ENCODE measurements around the gene AWAT2.

AWAT2 gene

GRCh38 chrX:70026851-70027200 lies 22.9 kb downstream of the AWAT2 start:
- POLR2A ChIA-PET: no interaction called here
- CTCF ChIA-PET: interaction anchor here (1.0 kb wide), 1 partner anchor 14 kb away, joined by 3 read pairs; no protein-coding TSS in a partner anchor
- DNase-seq (ENCODE audit: low read depth, low spot score): no peak
- H3K4me3 ChIP-seq (ENCODE audit: low read depth, low read length): no peak overlapping the region
- no peak for TF ChIP-seq CTCF (IDR thresholded peaks at IDR 0.05; ENCODE audit: insufficient read depth, low read length, missing control alignments)

GRCh38 chrX:70026112-70026850 lies 23.5 kb downstream of the AWAT2 start:
- CTCF ChIA-PET: interaction anchor here (1.0 kb wide), 1 partner anchor 15 kb away, joined by 3 read pairs; no protein-coding TSS in a partner anchor
- no peak overlapping the region for H3K4me3 ChIP-seq (ENCODE audit: low read depth, low read length)
- TF ChIP-seq CTCF (IDR thresholded peaks at IDR 0.05; ENCODE audit: insufficient read depth, low read length, missing control alignments): no peak
- POLR2A ChIA-PET: no interaction called here
- DNase-seq (ENCODE audit: low read depth, low spot score): no peak

- DNase-seq (ENCODE audit: low read depth, low spot score): no peak
- ChIA-PET POLR2A (no interaction called here), CTCF (interaction anchor here (1.2 to 2.0 kb wide), 2 partner anchors 8 to 407 kb away, joined by 3 to 4 read pairs; no protein-coding TSS in a partner anchor)
- no peak overlapping the region for H3K4me3 ChIP-seq (ENCODE audit: low read depth, low read length)
- no peak for TF ChIP-seq CTCF (IDR thresholded peaks at IDR 0.05; ENCODE audit: insufficient read depth, low read length, missing control alignments)
These were observed 24.3 kb downstream of the AWAT2 start for GRCh38 chrX:70025464-70025863.

GRCh38 chrX:70022616-70023015 lies 27.1 kb downstream of the AWAT2 start:
- CTCF ChIA-PET: no interaction called here
- no peak overlapping the region for H3K4me3 ChIP-seq (ENCODE audit: low read depth, low read length)
- no peak for TF ChIP-seq CTCF (IDR thresholded peaks at IDR 0.05; ENCODE audit: insufficient read depth, low read length, missing control alignments)
- DNase-seq (ENCODE audit: low read depth, low spot score): no peak
- POLR2A ChIA-PET: no interaction called here

GRCh38 chrX:70016513-70016912 lies 33.2 kb downstream of the AWAT2 start:
- DNase-seq (ENCODE audit: low read depth, low spot score): no peak
- POLR2A ChIA-PET: no interaction called here
- CTCF ChIA-PET: no interaction called here
- no peak for TF ChIP-seq CTCF (IDR thresholded peaks at IDR 0.05; ENCODE audit: insufficient read depth, low read length, missing control alignments)
- H3K4me3 ChIP-seq (ENCODE audit: low read depth, low read length): no peak overlapping the region

- no peak for TF ChIP-seq CTCF (IDR thresholded peaks at IDR 0.05; ENCODE audit: insufficient read depth, low read length, missing control alignments)
- ChIA-PET POLR2A (no interaction called here), CTCF (interaction anchor here (1.3 kb wide), 1 partner anchor 17 kb away, joined by 3 read pairs; no protein-coding TSS in a partner anchor)
- no peak overlapping the region for H3K4me3 ChIP-seq (ENCODE audit: low read depth, low read length)
- DNase-seq (ENCODE audit: low read depth, low spot score): no peak
These were observed 36.0 kb downstream of the AWAT2 start for GRCh38 chrX:70013466-70014381.

Data from AG04449 (cell line).